IMR-90 (cell line): ENCODE data around the gene CASTOR1. TPM values are rescaled to one million over a fixed set of nuclear protein-coding genes. Genes with fewer than 3 reads are reported as not detected.

Source experiments
- ATAC-seq: fragments of 200-7000 bp; cut with Tn5 transposase; 2 replicates; pipeline ENCODE4 v1.9.1; 2020; ENCODE audit warnings: low read depth, mild to moderate bottlenecking, moderate library complexity
- BruUV-seq: library from RNA; stranded (reverse); fragments of 400-500 nt; replicated peaks from 2 replicates; lab custom pipeline; 2021; lab: Mats Ljungman, UMichigan
- CTCF ChIA-PET: fragments of 300-600 bp; formaldehyde crosslinking; extraction: SDS; loops from one replicate; lab custom pipeline; 2021; ENCODE audit warnings: antibody characterized with exemption; lab: Yijun Ruan, JAX
- POLR2A ChIA-PET: fragments of 300-600 bp; sonication (Branson Sonifier 250); formaldehyde crosslinking; loops from one replicate; lab custom pipeline; 2022; ENCODE audit warnings: antibody characterized with exemption; ENCODE audit not compliant: unreplicated experiment; lab: Charles Lee
- DNase-seq: peaks from one replicate; pipeline ENCODE4 v3.0.0; 2013
- H2AFZ ChIP-seq: replicated peaks from 2 replicates; pipeline ENCODE3; 2013; ENCODE audit warnings: low read length, mild to moderate bottlenecking; ENCODE audit not compliant: poor library complexity
- H2AK5ac ChIP-seq: 2 replicates; pipeline ENCODE4 v1.6.1; 2013; ENCODE audit warnings: low read depth, low read length, inconsistent platforms
- H2AK9ac ChIP-seq: replicated peaks from 2 replicates; pipeline ENCODE3; 2013; ENCODE audit warnings: mild to moderate bottlenecking, low read depth, low read length, moderate library complexity; ENCODE audit not compliant: poor library complexity
- H2BK120ac ChIP-seq: 2 replicates; pipeline ENCODE4 v1.6.1; 2013; ENCODE audit warnings: low read depth, low read length, inconsistent platforms
- H2BK15ac ChIP-seq: 3 replicates; pipeline ENCODE4 v1.6.1; 2013; ENCODE audit warnings: low read depth, low read length, inconsistent platforms
- H2BK20ac ChIP-seq: 2 replicates; pipeline ENCODE4 v1.6.1; 2013; ENCODE audit warnings: low read depth, mild to moderate bottlenecking, inconsistent platforms, low read length, moderate library complexity
- H2BK5ac ChIP-seq: 2 replicates; pipeline ENCODE4 v1.6.1; 2013; ENCODE audit warnings: mild to moderate bottlenecking, low read depth, low read length, inconsistent platforms; ENCODE audit not compliant: poor library complexity, severe bottlenecking
- H3K14ac ChIP-seq: replicated peaks from 2 replicates; pipeline ENCODE4 v1.6.1; 2013; ENCODE audit warnings: low read depth, low read length, inconsistent platforms
- H3K18ac ChIP-seq: 2 replicates; pipeline ENCODE4 v1.6.1; 2013; ENCODE audit warnings: low read depth, low read length, control low read depth
- H3K23ac ChIP-seq: 2 replicates; pipeline ENCODE4 v1.6.1; 2013; ENCODE audit warnings: low read depth, low read length, inconsistent platforms
- H3K27ac ChIP-seq: 2 replicates; pipeline ENCODE4 v1.5.1; 2013; ENCODE audit warnings: mild to moderate bottlenecking, control low read depth, low read length; ENCODE audit not compliant: insufficient read depth
- H3K27me3 ChIP-seq: 2 replicates; pipeline ENCODE4 v1.6.1; 2013; ENCODE audit warnings: low read length; ENCODE audit not compliant: control insufficient read depth, insufficient read depth
- H3K36me3 ChIP-seq: 2 replicates; pipeline ENCODE4 v1.6.1; 2013; ENCODE audit warnings: low read length, mixed read lengths; ENCODE audit not compliant: control insufficient read depth, insufficient read depth
- H3K4ac ChIP-seq: 2 replicates; pipeline ENCODE4 v1.6.1; 2013; ENCODE audit warnings: low read depth, low read length, inconsistent platforms
- H3K4me1 ChIP-seq: 2 replicates; pipeline ENCODE4 v1.6.1; 2013; ENCODE audit warnings: low read length, mixed read lengths; ENCODE audit not compliant: control insufficient read depth, insufficient read depth
- H3K4me2 ChIP-seq: 2 replicates; pipeline ENCODE4 v1.6.1; 2013; ENCODE audit warnings: low read depth, mild to moderate bottlenecking, control low read depth, low read length, moderate library complexity
- H3K4me3 ChIP-seq: 2 replicates; pipeline ENCODE4 v1.5.1; 2013; ENCODE audit warnings: low read depth, mild to moderate bottlenecking, control low read depth, low read length, moderate library complexity; ENCODE audit not compliant: insufficient read depth
- H3K56ac ChIP-seq: 2 replicates; pipeline ENCODE4 v1.6.1; 2013; ENCODE audit warnings: low read length, inconsistent platforms; ENCODE audit not compliant: insufficient read depth; ENCODE audit errors: extremely low read depth
- H3K79me1 ChIP-seq, 2 experiments: 2 replicates each; pipeline ENCODE4 v1.6.1; 2013; ENCODE audit warnings: low read length in 2 of 2, inconsistent platforms in 1 of 2, low read depth in 1 of 2
- H3K9ac ChIP-seq: 2 replicates; pipeline ENCODE4 v1.6.1; 2013; ENCODE audit warnings: low read depth, low read length, control low read depth
- H3K9me1 ChIP-seq: 2 replicates; pipeline ENCODE4 v1.6.1; 2013; ENCODE audit warnings: low read length, inconsistent platforms; ENCODE audit not compliant: insufficient read depth
- H3K9me3 ChIP-seq: 2 replicates; pipeline ENCODE4 v1.6.1; 2013; ENCODE audit warnings: low read length; ENCODE audit not compliant: control insufficient read depth, insufficient read depth
- H4K20me1 ChIP-seq: 2 replicates; pipeline ENCODE4 v1.6.1; 2013; ENCODE audit warnings: low read length, inconsistent platforms; ENCODE audit not compliant: insufficient read depth
- H4K5ac ChIP-seq: 2 replicates; pipeline ENCODE4 v1.6.1; 2013; ENCODE audit warnings: mild to moderate bottlenecking, low read depth, low read length, control low read depth
- H4K8ac ChIP-seq, 2 experiments: 2 replicates each; pipeline ENCODE4 v1.6.1; 2013; ENCODE audit warnings: low read depth in 2 of 2, low read length in 2 of 2, control low read depth in 1 of 2, inconsistent platforms in 1 of 2
- H4K91ac ChIP-seq: 2 replicates; pipeline ENCODE4 v1.6.1; 2013; ENCODE audit warnings: low read depth, low read length, inconsistent platforms; ENCODE audit not compliant: insufficient read depth
- CHD1 ChIP-seq: IDR thresholded peaks from 2 replicates; pipeline ENCODE4 v1.6.1; 2012; ENCODE audit warnings: low read depth, low read length, improper control_type of control experiment
- FOS ChIP-seq: fragments of 150-350 bp; IDR thresholded peaks from 2 replicates; pipeline ENCODE4 v1.6.1; 2016; ENCODE audit warnings: low read depth, low read length
- POLR2A ChIP-seq: IDR thresholded peaks from 2 replicates; pipeline ENCODE4 v1.6.1; 2012; ENCODE audit warnings: mild to moderate bottlenecking, low read depth, low read length
- RCOR1 ChIP-seq: IDR thresholded peaks from 2 replicates; pipeline ENCODE4 v1.6.1; 2012; ENCODE audit warnings: mild to moderate bottlenecking, low read length, improper control_type of control experiment; ENCODE audit not compliant: insufficient replicate concordance
- WGBS, 2 experiments: methylation state at CpG; one replicate each; pipeline versions ENCODE4 v1.1.5 to v1.1.7; 2013; ENCODE audit warnings: missing lambda C conversion rate in 2 of 2; ENCODE audit not compliant: insufficient read length in 1 of 2; ENCODE audit errors: extremely low coverage in 2 of 2; 5-methylcytosine and 5-hydroxymethylcytosine counted together
- dilution Hi-C: fragments of 300-500 bp; cut with HindIII; formaldehyde crosslinking; loops from one replicate; pipeline ENCODE4 v1.14.3; 2018; ENCODE audit warnings: low sequenced_read_pairs; ENCODE audit not compliant: unreplicated experiment
- in situ Hi-C: fragments of 300-500 bp; cut with MboI; formaldehyde crosslinking; loops from 3 replicates; pipeline ENCODE4 v1.14.3; 2019; ENCODE audit warnings: low sequenced_read_pairs, inconsistent platforms, mixed read lengths
- intact Hi-C: fragments of 100-400 bp; cut with micrococcal nuclease; formaldehyde crosslinking; loops from 2 replicates; pipeline ENCODE4 v1.10.0; 2022
- polyA plus RNA-seq, 3 experiments: library from polyadenylated mRNA; depleted of rRNA; stranded (reverse); fragments of >200 nt; gene quantifications; 2 replicates each; pipeline ENCODE4 v1.2.3, GENCODE V29; 2012; ENCODE audit warnings: low replicate concordance in 1 of 3
- total RNA-seq: library from RNA; depleted of rRNA; stranded (reverse); fragments of >200 nt; gene quantifications from 2 replicates; pipeline ENCODE4 v1.2.3, GENCODE V29; 2012

Gene CASTOR1
- total and polyA plus RNA-seq, 2 of the 4 experiments (the other 2 are of a cell fraction), result 10.6 to 23.5 TPM

GRCh38 chr22:30315962-30316576, 26.8 kb upstream of the CASTOR1 start:
- Histone ChIP-seq H3K9me3 (no peaks in the 10 kb centered on the region), H4K5ac (peak overlapping the region; percentile 52), H3K79me1 (peaks cover 44 to 96% of the 10 kb centered on the region in 2 experiments), H3K4me2 (peak overlapping the region; percentile 45), H3K9ac (no peak overlapping the region), H2BK20ac (peak overlapping the region; percentile 67; the same call in 1 of the 2 replicates), H3K36me3 (peaks cover 15% of the 10 kb centered on the region), H2AK5ac (peak overlapping the region; percentile 94), H2AFZ (no peak overlapping the region), H2BK15ac (peak overlapping the region; percentile 68; the same call in 2 of the 3 replicates), H3K4me3 (no peak overlapping the region), H4K91ac (peak overlapping the region; percentile 84), H3K4me1 (peaks cover 45% of the 10 kb centered on the region), H3K27ac (peak overlapping the region; percentile 70), H3K9me1 (peaks cover 75% of the 10 kb centered on the region), H3K18ac (peak overlapping the region; percentile 63), H3K23ac (peak overlapping the region; percentile 71; the same call in 1 of the 2 replicates), H3K4ac (peak overlapping the region; percentile 75), H2BK5ac (peak overlapping the region; percentile 75), H2BK120ac (peak overlapping the region; percentile 65), H3K14ac (peak overlapping the region; percentile 60), H2AK9ac (peak overlapping the region; percentile 47), H3K56ac (0 out of 2 replicates have a peak overlapping the region, but pooled peaks have one; percentile 14), H4K20me1 (peaks cover 81% of the 10 kb centered on the region), H3K27me3 (no peaks in the 10 kb centered on the region), H4K8ac (peak overlapping the region; percentile 11; a peak in 3 of 4 replicates)
- in situ Hi-C loops (no loop called here), dilution Hi-C loops (no loop called here), intact Hi-C loops (no loop called here)
- WGBS, 2 experiments, result no CpG with 5 or more reads among the region's 2 CpGs
- POLR2A ChIA-PET, result no interaction called here
- peak; percentile 9 for DNase-seq
- no TSS peak for BruUV-seq
- CTCF ChIA-PET, result interaction anchor here (1.0 to 1.3 kb wide), 2 partner anchors 8 to 28 kb away, joined by 3 to 5 read pairs; no protein-coding TSS in a partner anchor
- TF ChIP-seq CHD1, result no peak
- TF ChIP-seq POLR2A, result no peak
- TF ChIP-seq RCOR1, result no peak
- no peak for TF ChIP-seq FOS
- peak; percentile 15 for ATAC-seq
